GM18498 (cell line): ENCODE data around the gene CUL9.
"Not testable (repeated sequence)": the region's sequence is repeated elsewhere in the genome, so short reads cannot be mapped to it uniquely, and the experiment has no call there.

Source experiments
- ATAC-seq: cut with Tn5 transposase; IDR thresholded peaks from one replicate; pipeline ENCODE4 v1.9.1; 2021; ENCODE audit warnings: mild to moderate bottlenecking, moderate library complexity; ENCODE audit not compliant: unreplicated experiment

CUL9 gene

DNA sequence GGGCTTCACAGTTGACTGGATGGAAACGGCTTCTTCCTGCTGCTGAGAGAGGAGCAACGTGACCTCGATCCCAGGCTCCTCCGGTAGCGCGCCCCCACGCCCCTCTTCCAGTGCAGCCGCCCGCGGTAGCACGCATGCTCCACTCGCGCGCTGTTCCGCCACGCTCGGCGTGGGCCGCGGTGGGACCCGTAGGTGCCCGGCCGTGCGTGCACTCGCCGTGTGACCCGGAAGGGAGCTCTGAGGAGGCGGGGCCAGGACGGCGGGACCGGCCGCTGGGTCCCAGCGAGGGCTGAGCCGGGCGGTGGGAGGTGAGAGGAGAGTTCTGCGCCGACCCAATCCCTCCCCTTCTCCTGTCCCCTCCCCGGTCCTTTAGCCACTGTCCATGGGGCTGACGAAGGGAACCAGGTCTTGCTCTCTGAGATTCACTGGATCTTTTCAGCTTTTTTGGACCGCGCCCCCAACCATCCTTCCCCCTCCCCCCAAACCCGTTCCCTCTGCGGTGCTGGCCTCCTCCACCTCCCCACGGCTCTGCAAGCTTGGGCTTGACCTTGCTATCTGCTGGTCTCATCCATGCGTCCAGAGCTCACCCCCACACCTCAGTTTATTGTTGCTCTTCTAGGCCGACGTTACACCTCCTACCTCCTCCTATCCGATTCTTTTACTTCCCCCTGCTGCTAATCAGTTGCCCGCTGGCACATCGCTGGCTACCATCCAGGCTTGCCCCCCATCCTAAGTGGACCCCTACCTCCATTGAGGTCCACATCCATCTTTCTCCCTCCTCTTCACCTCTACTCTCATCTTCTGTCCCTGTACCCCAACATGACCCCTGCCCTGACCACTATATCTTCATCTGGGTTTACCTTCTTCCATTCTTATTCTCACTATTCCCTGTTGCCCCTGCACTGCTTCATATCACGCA, at the start of gene CUL9:
CUL9 (plus strand) TSS at position 255 of the 919 bp plus-strand sequence. CDS start 2,115 bp downstream, outside the sequence.
- peak; percentile 95 for ATAC-seq

DNA sequence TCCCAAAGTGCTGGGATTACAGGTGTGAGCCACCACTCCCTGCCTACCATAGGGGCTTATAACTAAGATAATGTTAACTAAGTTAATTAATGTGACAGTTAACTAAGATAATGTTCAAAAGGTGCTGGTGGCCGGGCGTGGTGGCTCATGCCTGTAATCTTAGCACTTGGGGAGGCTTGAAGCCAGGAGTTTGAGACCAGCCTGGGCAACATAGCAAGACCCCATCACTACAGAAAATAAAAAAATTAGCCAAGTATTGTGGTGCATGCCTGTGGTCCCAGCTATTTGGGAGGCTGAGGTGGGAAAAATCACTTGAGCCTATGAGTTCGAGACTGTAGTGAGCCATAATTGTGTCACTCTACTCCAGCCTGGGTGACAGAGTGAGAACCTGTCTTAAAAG, 43.7 kb upstream of the CUL9 start:
- ATAC-seq, result no peak

- not testable (repeated sequence) for ATAC-seq
Measured at GRCh38 chr6:43139973-43140372, 42.0 kb upstream of the CUL9 start.

GRCh38 chr6:43141644-43142043, 40.4 kb upstream of the CUL9 start:
- no peak for ATAC-seq

GRCh38 chr6:43142101-43142500, 39.9 kb upstream of the CUL9 start:
- no peak for ATAC-seq

DNA sequence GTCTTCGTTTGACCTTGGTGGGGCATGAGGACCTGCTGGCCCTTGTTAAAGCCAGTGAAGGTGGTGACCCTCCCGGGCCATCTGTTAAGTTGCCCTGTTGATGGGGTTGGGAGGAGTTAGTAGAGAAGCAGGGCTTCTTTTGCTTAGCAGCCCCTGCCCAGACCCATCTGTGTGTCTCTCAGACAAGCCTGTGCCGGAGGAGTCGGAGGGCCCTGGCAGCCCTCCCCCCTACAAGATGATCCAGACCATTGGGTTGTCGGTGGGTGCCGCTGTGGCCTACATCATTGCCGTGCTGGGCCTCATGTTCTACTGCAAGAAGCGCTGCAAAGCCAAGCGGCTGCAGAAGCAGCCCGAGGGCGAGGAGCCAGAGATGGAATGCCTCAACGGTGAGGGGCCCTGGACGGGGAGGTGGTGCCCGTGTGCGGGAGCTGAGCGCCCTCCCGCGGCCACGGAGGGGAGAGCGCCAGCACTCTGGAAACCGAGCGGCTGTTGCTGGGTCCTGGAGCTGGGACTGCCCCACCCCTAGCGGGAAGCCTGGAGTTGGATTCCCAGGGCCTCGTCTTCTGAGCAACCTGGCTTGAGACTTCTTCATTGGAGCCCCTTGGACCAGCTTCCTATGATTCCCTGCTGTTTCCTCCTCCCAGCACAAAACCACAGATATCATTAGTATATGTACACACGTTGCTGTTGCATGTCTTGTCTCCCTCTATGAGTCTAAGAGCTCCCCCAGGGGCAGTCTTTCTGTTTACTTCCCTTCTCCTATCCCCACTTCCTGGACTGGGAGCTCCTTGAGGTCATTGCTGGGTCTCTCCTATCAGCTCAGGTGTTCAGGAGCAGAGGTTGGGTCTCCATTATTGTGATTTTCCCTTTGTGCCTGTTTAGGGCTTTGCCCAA, 38.5 kb upstream of the CUL9 start:
- ATAC-seq, result peak; percentile 81

GRCh38 chr6:43144879-43145278, 37.1 kb upstream of the CUL9 start:
- ATAC-seq, result no peak

- no peak for ATAC-seq
Measured at GRCh38 chr6:43146261-43146660, 35.7 kb upstream of the CUL9 start.

DNA sequence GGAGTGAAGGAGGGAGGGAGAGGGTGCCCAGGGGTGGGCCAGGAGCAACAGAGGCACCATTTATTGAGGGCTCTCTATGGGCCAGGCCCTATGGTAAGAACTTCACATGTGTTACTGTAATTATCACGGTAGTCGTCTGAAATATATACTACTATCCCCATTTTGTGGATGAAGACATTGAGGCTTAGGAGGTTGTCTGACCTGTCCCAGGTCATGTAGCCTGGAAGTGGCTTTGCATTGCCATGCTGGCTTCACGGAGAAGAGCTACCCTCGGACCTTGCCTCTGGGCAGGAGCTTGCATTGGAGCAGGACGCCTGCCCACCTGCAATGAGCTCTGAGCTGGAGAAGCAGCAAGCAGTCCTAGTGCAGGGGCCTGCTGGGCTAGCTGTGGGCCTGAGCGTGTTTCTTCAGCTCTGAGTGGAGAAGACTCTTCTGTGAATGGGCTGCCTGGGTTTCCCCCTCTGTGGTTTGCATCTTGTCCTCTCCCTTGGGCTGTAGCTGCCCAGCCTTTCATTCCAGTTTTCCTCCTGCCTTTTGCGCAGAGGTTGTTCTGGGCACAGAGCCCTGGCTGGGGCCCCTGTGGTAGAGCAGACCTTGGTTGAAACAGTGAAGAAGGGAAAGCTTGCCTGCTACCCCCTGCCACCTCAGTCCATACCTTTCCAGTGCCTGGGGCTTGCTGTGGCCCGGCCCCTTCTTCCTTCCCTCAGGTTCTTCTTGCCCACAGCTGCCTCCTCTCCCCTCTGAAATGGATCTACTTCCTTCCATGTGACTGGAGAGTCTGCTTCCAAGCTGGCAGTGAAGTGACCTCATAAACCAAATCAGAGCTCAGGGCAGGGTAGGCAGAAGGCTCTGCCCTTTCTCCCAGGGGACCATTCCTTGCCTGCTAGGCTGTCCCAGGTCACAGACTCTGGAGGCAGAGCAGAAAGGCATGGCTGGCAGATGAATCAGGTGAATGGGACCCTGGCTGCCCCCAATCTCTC, 35.0 kb upstream of the CUL9 start:
- no peak for ATAC-seq

DNA sequence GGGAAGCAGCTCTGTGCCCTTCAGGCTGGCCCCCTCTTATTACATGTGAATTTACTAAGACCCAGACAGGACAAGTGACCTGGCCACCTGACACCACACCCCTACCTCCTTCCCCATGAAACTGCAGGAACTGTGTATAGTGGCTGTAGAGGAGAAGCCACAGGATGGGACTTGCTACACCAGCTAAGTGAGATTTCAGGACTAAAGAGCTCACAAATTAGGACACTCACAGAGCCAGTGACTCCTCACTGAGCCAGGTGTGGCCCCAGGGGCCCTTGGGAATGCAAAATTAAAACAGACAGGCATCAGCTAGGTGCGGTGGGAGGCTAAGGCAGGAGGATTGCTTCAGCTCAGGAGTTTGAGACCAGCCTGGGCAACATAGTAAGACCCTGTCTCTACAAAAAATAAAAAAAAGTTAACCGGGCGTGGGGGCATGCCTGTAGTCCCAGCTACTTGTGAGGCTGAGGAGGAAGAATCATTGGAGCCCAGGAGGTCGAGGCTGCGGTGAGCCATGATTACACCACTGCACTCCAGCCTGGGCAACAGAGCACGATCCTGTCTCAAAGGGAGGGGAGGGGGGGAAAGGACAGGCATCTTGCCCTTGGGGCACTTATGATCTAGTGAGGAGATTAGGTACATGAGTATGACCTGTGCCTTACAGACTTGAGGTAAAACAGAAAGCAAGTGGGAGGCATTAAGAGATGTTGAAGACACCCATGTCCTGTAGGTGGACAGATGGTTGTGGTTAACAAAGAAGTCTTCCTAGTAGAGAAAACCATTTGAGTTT, 34.1 kb upstream of the CUL9 start:
- ATAC-seq, result no peak

DNA sequence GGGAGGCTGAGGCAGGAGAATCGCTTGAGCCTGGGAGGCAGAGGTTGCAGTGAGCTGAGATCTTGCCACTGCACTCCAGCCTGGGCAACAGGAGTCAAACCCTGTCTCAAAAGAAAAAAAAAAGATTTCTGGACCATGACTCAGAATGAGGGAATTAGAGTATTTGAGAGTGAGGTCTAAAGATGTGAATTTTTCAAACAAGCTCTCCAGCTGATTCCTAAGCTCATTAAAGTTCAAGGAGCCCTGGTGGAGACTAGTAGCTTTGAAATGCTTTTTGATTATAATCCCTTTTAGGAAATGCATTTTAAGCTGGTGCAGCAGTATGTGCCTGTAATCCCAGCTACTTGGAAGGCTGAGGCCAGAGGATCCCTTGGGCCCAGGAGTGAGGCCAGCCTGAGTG, 32.7 kb upstream of the CUL9 start:
- ATAC-seq, result no peak

DNA sequence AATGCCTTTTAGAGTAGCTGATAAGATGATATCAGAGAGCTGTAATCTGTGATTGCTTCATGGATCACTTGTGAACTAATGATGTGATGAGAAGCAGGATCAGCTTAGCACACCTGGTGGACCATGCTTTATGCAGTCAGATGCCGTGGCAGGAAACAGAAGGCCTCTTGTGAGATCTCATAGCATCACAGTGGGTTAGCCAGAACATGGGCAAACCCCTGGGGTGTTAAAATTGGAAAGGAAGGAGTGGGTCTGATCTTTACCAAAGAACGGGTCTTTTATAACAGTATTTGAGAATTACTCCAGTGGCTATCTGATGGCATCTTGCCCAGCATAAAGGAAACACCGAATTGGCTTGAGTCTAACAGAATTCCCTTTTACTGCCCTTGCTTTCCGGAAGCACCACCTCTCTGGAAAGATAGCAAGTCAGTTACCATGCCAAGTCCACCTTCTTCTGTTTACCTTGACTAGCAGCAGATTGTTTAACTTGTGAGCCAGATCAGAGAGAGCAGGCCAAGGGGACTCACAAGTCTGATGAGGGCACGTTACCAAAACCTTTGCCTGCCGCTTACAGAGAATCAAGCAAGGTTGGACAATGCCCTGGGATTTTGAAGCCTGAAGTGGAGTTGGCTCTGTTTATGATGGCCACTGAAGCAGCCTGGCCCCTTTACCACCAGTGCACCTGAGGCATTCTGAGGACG, 31.8 kb upstream of the CUL9 start:
- no peak for ATAC-seq

DNA sequence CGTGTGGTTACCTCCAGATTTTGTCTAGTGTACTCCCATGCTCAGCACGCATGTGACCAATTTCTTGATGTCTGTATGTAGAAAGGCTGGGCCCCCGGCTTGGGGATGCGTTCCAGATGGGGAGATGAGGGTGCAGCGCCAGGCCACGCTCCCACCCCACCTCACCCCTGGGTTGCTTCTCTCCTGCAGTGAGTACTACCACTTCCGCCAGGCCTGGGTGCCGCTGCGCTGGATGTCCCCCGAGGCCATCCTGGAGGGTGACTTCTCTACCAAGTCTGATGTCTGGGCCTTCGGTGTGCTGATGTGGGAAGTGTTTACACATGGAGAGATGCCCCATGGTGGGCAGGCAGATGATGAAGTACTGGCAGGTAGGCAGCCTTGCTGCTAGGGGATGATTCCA, 22.4 kb upstream of the CUL9 start:
- ATAC-seq, result no peak

DNA sequence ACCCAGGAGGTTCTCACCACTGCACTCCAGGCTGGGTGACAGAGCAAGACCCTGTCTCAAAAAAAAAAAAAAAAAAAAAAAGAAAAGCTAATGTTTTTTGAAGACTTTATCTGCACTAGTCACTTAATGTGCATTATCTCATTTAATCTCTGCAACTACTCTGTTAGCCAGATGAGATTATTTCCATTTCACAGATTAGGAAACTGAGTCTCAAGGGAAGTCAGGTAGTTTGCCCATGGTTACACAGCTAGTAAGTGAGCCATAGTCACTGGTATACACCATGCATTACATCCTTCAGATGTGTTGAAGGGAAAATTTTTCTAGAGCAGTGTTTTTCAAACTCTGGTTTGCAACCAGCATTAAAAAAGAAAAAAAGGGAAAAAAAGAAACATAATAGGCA, 18.1 kb upstream of the CUL9 start:
- ATAC-seq, result no peak

DNA sequence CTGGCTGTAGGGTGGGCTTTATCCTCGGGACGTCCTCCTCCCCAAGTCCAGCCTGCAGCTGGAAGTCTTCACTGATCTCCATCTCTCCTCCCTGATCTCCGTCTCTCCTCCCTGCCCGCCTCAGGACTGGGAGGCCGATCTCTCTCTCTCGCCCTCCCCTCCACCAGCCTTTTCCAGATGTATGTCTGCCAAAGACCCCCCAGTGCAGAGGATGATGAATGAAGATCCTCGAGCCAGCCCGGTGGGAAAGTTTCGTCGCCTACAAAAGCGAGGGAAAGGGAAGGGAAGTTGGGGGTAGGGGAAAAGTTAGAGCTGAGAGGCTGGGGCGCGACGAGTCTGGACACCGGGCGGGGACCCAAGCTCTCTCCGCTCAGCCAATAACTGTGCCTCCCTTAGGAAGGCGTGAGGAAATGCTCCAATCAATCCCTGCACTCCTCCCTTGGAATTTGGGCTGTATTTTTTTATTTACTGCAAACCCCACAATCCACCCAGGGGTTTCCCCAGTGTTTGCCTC, 11.5 kb upstream of the CUL9 start:
- ATAC-seq, result no peak

DNA sequence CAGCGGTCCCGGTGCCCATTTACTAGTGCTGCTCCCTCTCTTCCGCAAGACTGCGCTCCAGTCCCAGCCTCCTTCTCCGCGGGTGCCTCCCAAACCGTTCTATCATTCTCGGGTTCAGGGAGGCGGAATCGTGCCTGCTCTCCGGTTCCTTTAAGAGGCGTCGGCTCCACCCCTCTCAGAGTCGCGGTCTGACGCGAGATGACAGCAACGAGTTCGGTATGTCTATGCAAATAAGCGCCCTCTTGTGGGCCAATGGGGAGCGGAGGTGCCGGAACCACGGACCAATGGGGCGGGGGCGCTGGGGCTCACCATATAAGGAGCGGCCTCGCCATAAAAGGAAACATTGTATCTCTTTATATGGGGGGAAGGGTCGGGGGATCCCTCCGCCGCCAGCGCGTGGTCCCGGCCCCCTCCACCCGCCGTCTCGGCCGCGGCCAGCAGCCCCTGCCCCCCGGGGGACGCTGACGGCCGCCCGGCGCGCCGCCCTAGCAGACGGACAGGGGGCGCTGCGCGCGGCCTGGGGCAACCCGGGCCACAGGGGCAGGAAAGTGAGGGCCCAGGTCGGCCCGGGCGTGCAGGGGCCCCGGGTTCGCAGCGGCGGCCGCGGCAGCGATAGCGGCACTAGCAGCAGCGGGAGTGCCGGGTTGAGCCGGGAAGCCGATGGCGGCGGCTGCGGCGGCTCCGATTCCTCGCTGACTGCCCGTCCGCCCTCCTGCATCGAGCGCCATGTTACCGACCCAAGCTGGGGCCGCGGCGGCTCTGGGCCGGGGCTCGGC, 10.9 kb upstream of the CUL9 start, which contains the start of gene SRF:
SRF (plus strand) TSS at position 339 of the 776 bp plus-strand sequence; CDS start at position 727, 388 bp downstream.
- ATAC-seq, result peak; percentile 60

GRCh38 chr6:43171707-43172103, 10.3 kb upstream of the CUL9 start:
- ATAC-seq, result no peak
